HFFc6 (cell line): Measurements from ENCODE around the gene MTNR1A. TPM values are rescaled to one million over a fixed set of nuclear protein-coding genes. Genes with fewer than 3 reads are reported as not detected.

ENCODE experiments used
- DNase-seq: peaks from one replicate; pipeline ENCODE4 v3.0.0-alpha.2; 2018
- H3K27ac Mint-ChIP-seq: 2 replicates; pipeline ENCODE4 v1.8.0; 2020; ENCODE audit warnings: mild to moderate bottlenecking, mixed read lengths
- H3K27me3 Mint-ChIP-seq: 2 replicates; pipeline ENCODE4 v1.8.0; 2021; ENCODE audit warnings: mild to moderate bottlenecking, moderate library complexity, mixed read lengths; ENCODE audit not compliant: insufficient read depth
- H3K36me3 Mint-ChIP-seq: 2 replicates; pipeline ENCODE4 v1.8.0; 2021; ENCODE audit warnings: low read depth, mixed read lengths
- H3K4me1 Mint-ChIP-seq: 2 replicates; pipeline ENCODE4 v1.8.0; 2020; ENCODE audit warnings: low read depth, mixed read lengths
- H3K4me3 Mint-ChIP-seq: 2 replicates; pipeline ENCODE4 v1.8.0; 2020; ENCODE audit warnings: mild to moderate bottlenecking, moderate library complexity, mixed read lengths
- H3K9me3 Mint-ChIP-seq: 2 replicates; pipeline ENCODE4 v1.8.0; 2020; ENCODE audit warnings: mild to moderate bottlenecking, mixed read lengths
- CTCF ChIP-seq: fragments of 200-600 bp; sonication (generic); IDR thresholded peaks from 2 replicates; pipeline ENCODE4 v1.5.0; 2021; ENCODE audit warnings: antibody characterized with exemption, mild to moderate bottlenecking
- total RNA-seq, 6 experiments: library from RNA; stranded (reverse); fragmentation: NEBNext Ultra II Directional; extraction: Animal tissue kit (Norgen Biotek cat#: 25700); gene quantifications; 2 replicates in 1 of 6; 3 replicates in 5 of 6; pipeline ENCODE4 v1.2.3, GENCODE V29; 2021

Gene MTNR1A
- total RNA-seq, 6 experiments from 2014 or later = not detected

GRCh38 chr4:186563761-186564160, 8.4 kb upstream of the MTNR1A start:
- no peaks in the 10 kb centered on the region for H3K36me3 Mint-ChIP-seq
- no peaks in the 10 kb centered on the region for H3K4me1 Mint-ChIP-seq
- DNase-seq = no peak
- TF ChIP-seq CTCF = no peak
- H3K27me3 Mint-ChIP-seq = peaks cover 15% of the 10 kb centered on the region
- H3K4me3 Mint-ChIP-seq = no peak overlapping the region
- H3K27ac Mint-ChIP-seq = no peak overlapping the region
- H3K9me3 Mint-ChIP-seq = no peaks in the 10 kb centered on the region

DNA sequence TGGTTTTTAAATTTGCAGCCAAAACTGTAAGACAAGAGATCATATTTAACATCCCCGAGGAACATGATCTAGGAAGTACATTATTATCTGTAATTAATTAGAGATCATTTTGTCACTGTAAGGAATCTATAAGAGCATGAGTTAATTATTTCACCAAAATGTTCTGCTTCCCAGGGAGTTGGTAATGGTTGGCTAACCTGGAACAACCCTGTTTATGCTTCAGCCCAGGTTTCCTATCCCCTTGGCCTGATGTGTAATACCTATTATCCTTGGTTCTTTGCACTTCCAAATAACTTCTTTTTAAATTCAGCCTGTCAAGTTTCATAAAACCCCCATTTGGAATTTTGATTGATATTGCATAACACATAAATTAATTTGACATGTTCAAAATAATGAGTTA, 6.4 kb upstream of the MTNR1A start:
- H3K4me3 Mint-ChIP-seq = no peak overlapping the region
- no peak overlapping the region for H3K27ac Mint-ChIP-seq
- peaks cover 1% of the 10 kb centered on the region; the same call in 1 of the 2 replicates for H3K27me3 Mint-ChIP-seq
- no peak for DNase-seq
- H3K4me1 Mint-ChIP-seq = peaks cover 15% of the 10 kb centered on the region
- TF ChIP-seq CTCF = no peak
- no peaks in the 10 kb centered on the region for H3K9me3 Mint-ChIP-seq
- H3K36me3 Mint-ChIP-seq = no peaks in the 10 kb centered on the region

DNA sequence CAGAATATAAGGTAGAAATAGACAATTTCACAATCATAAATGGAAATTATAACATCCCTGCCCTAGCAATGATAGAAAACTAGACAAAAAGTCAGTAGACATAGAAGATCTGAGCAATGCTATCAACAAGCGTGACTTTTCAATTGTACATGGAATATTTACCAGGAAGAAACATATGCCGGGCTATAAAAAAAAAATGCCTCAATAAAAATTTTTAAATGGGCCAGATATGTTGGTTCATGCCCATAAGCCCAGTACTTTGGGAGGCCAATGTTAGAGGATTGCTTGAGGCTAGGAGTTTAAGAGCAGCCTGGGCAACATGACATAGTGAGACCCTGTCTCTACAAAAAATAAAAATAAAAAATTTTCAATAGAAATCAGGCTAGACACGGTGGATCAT, 5.3 kb upstream of the MTNR1A start:
- Mint-ChIP-seq H3K4me1 (peaks cover 19% of the 10 kb centered on the region), H3K4me3 (no peak overlapping the region), H3K36me3 (no peaks in the 10 kb centered on the region; the same call in 1 of the 2 replicates), H3K27me3 (no peaks in the 10 kb centered on the region; the same call in none of the 2 replicates), H3K27ac (no peak overlapping the region), H3K9me3 (no peaks in the 10 kb centered on the region)
- TF ChIP-seq CTCF = no peak
- DNase-seq = no peak

DNA sequence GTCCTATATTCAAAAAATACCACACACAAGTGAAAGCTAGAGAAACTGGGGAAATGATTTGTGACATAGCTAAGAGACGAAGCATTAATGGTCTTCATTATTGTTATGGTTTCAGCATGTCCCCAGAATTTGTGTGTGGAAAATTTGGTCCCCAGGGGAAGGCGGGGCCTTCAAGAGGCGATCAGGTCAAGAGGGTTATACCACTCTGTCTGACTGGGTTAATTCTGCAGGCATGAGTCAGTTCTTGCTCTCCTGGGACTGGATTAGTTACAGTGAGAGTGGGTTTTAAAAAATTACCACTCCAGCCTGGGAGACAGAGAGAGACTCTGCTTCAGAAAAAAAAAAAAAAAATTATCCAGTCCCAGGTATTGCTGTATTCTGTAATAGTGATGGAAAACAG, 2.1 kb upstream of the MTNR1A start:
- Mint-ChIP-seq H3K4me1 (peaks cover 31% of the 10 kb centered on the region), H3K4me3 (peak overlapping the region; percentile 32; the same call in 1 of the 2 replicates), H3K9me3 (no peaks in the 10 kb centered on the region), H3K27me3 (peaks cover 6% of the 10 kb centered on the region), H3K27ac (no peak overlapping the region), H3K36me3 (no peaks in the 10 kb centered on the region; the same call in 1 of the 2 replicates)
- DNase-seq = peak; percentile 39
- TF ChIP-seq CTCF = no peak

GRCh38 chr4:186557061-186557460, 1.7 kb upstream of the MTNR1A start:
- no peaks in the 10 kb centered on the region; the same call in 1 of the 2 replicates for H3K36me3 Mint-ChIP-seq
- H3K4me1 Mint-ChIP-seq = peaks cover 31% of the 10 kb centered on the region
- H3K27ac Mint-ChIP-seq = no peak overlapping the region
- DNase-seq = no peak
- H3K9me3 Mint-ChIP-seq = no peaks in the 10 kb centered on the region
- TF ChIP-seq CTCF = no peak
- H3K4me3 Mint-ChIP-seq = peak overlapping the region; percentile 32; the same call in 1 of the 2 replicates
- H3K27me3 Mint-ChIP-seq = peaks cover 6% of the 10 kb centered on the region

- Mint-ChIP-seq H3K4me1 (peaks cover 31% of the 10 kb centered on the region), H3K27me3 (peaks cover 9% of the 10 kb centered on the region), H3K36me3 (no peaks in the 10 kb centered on the region; the same call in 1 of the 2 replicates), H3K27ac (no peak overlapping the region), H3K9me3 (no peaks in the 10 kb centered on the region), H3K4me3 (peak overlapping the region; percentile 69)
- DNase-seq = peak; percentile 9
- TF ChIP-seq CTCF = peak; percentile 33; the same call in 1 of the 2 replicates
Measured at GRCh38 chr4:186554539-186554913, 841 bp downstream of the MTNR1A start.
